GM18526 (cell line): Measurements from ENCODE around the gene GSX2.

Experiments
- POLR2A ChIP-seq: IDR thresholded peaks from 3 replicates; pipeline ENCODE4 v1.6.1; 2011; ENCODE audit not compliant: insufficient read length; ENCODE audit errors: extremely low read depth

The GSX2 gene

GRCh38 chr4:54095110-54095825, 4.7 kb upstream of the GSX2 start:
- no peak for TF ChIP-seq POLR2A

GRCh38 chr4:54096295-54096962, 3.5 kb upstream of the GSX2 start:
- TF ChIP-seq POLR2A, result no peak

GRCh38 chr4:54097152-54097551, 2.8 kb upstream of the GSX2 start:
- TF ChIP-seq POLR2A, result no peak

DNA sequence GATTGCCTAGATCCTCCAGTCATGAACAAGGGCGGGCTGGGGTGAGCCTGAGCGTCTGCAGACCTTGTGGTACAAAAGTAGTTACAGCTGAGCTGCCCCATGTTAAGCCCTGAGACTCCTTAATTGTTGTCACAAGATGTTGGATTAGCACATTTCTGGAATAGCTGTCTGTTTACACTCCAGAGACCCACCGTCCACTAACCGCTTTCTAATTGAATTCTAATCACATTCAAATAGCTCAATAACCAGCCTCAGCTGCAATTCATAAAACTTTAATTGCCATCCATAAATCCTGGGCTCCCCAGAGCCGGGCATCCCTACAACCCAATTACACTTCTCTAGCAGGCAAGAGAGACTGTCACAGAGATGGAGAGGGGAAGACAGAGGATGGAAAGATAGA, 1.6 kb upstream of the GSX2 start:
- no peak for TF ChIP-seq POLR2A

GRCh38 chr4:54099287-54099747, 646 bp upstream of the GSX2 start:
- no peak for TF ChIP-seq POLR2A

- no peak for TF ChIP-seq POLR2A
These were observed 729 bp downstream of the GSX2 start for GRCh38 chr4:54100595-54101189.

DNA sequence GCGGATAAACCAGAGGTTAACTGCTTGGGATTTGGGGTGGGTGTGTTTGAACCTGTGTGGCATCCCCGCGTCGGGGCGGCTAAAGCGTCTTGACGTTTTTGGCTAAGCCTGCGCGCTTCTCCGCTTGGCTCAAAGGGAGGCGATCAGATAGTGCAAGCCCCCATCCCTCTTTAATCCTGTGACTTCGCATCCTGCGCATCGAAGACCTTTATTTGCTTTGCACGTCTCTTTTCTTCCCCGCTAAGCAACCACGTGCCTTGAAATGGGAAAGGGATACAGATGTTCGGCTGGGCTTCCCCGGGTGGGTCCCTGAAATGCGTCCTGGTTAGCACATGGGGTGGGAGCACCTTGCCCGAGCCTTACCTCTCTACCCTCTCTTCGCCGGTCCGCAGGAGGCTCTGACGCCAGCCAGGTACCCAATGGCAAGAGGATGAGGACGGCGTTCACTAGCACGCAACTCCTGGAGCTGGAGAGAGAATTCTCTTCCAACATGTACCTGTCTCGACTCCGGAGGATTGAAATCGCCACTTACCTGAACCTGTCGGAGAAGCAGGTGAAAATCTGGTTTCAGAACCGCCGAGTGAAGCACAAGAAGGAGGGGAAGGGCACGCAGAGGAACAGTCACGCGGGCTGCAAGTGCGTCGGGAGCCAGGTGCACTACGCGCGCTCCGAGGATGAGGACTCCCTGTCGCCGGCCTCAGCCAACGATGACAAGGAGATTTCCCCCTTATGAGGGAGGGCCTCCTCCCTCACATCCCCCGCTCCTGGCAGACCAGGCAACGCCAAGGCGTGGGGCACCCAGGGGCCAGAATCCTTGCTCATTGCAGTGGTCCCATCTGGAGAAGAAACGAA, 1.5 kb downstream of the GSX2 start:
- no peak for TF ChIP-seq POLR2A

DNA sequence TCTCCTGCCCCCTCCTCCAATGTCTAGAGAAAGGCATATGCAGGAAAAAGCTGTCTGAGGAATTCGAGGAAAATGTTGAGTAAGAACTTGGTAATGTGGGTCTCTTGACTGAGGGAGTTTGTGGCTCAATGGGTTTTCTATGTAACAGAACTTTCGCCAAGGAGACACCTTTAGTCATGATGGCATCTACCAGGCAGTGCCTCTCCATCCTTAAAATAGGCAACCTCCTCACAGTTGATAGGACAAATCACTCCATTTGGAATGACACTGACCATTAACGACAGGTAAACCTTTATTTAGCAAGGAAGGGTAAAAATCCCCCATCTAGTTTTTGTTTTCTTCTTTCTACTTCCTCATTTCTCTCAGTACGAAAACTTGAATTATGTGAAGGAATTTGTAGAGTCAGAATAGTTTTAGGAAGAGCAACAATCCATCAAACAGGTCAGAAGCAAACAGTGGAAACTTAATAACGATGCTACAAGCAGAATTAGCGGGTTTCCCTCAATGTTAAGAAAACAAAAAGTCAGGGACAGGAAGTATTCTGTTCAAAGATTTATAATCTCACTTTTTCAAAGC, 2.7 kb downstream of the GSX2 start:
- no peak for TF ChIP-seq POLR2A

- TF ChIP-seq POLR2A, result no peak
These were observed 3.2 kb downstream of the GSX2 start for GRCh38 chr4:54103190-54103574.

DNA sequence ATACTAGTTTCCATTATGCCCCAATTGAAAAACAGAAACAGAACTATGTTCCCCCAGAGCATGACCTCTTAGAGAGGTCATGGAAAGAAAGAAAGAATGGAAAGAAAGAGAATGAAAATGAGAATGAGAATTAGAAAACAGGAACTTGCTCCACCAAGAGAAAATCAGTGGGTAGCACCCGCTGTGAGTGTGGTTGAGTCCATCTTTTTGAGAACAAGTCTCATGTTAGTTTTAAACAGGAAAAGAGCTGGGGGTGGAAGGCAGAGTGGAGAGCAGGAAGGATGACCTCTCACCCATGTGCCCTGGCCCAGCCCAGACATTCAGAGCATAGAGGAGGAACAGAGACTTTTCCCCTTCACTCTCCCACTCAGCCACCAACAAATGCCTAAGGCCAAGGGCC, 4.9 kb downstream of the GSX2 start:
- TF ChIP-seq POLR2A, result no peak

DNA sequence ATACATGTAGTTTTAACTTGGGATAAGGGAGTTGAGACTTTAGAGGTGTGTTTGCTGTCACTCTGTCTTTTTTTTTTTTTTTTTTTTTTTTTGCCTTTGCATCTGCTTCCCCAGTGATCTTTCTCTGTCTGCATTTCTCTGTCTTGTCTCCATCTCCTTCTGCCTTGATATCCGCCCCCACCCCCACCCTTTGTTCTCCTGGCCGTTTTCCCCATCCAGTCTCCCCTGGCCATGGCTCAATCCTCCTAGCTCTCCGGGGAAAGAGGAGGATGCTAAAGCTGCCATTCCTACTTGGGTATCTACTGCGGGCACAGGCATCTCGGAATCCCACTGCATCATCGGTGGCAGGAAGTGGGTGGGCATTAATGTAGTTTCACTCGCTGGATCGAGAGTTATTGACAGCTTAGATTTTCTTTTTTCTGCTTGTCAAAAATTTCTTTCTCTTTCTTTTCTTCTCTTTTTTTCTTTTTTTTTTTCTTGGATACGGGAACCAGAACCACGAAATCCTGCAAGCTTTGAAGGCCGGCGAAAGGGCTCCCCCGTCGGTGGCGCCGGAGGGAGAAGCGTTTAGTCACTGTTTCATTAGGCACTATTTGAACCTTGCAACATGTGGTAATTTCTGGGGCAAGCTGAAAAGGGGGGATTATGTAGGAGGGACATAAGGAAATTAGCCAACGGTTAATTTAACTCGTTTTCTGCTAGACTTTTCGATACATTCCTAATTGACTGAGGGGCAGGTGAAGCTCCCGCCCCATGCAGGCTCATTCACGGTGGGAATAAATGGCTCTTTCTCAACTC, 8.2 kb downstream of the GSX2 start:
- TF ChIP-seq POLR2A, result no peak

DNA sequence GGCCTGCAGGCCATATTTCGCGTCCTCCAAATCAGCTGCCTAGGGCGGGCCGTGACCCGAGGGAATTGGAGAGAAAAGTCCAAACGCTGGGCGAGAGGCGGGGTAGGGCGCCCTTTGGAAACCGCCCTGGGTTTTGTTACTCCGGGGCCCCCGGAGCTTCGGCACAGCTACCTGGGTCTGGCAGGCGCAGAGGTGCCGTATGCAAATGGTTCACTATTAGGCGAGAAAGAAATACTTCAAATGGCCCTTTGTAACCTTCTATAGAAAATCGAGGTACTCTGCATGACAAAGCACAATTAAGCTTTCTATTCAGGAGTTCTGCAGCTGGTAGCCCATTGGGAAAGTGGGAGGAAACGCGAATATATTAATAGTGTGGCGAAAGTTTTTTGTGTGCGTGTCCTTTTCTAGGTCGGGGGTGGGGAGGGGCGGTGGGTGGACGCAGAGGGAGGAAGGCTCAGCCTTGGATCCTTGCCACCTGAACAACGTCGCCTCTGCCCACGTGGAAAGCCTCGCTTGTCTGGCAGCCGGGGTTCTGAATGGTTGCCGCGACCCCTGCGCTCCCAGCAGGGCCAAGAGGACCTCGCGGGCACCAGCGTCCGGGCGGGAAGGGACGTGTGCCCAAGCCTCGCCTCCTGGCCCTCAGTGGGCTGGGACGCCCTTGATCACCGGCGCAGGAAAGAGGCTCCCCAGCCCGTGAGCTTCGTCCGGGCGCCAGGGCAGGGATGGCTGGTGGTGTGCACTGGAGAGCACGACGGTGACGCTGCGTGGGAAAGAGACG, 9.5 kb downstream of the GSX2 start:
- no peak for TF ChIP-seq POLR2A

- no peak for TF ChIP-seq POLR2A
These were observed 10.1 kb downstream of the GSX2 start for GRCh38 chr4:54110019-54110416.
